ENCODE results near the gene AGK.

AGK gene

GRCh38 chr7:141663081-141663849 is 112.1 kb downstream of the AGK start:
- TF ChIP-seq ZFX (IDR thresholded peaks at IDR 0.05; ENCODE audit: borderline replicate concordance) = no peak
- TF ChIP-seq CTCF (IDR thresholded peaks at IDR 0.05) = no peak
- peak overlapping the region; percentile 29 for H3K27ac ChIP-seq

- H3K27ac ChIP-seq = no peak overlapping the region
- no peak for TF ChIP-seq ZFX (IDR thresholded peaks at IDR 0.05; ENCODE audit: borderline replicate concordance)
- no peak for TF ChIP-seq CTCF (IDR thresholded peaks at IDR 0.05)
These were observed 113.2 kb downstream of the AGK start for GRCh38 chr7:141664450-141664849.

DNA sequence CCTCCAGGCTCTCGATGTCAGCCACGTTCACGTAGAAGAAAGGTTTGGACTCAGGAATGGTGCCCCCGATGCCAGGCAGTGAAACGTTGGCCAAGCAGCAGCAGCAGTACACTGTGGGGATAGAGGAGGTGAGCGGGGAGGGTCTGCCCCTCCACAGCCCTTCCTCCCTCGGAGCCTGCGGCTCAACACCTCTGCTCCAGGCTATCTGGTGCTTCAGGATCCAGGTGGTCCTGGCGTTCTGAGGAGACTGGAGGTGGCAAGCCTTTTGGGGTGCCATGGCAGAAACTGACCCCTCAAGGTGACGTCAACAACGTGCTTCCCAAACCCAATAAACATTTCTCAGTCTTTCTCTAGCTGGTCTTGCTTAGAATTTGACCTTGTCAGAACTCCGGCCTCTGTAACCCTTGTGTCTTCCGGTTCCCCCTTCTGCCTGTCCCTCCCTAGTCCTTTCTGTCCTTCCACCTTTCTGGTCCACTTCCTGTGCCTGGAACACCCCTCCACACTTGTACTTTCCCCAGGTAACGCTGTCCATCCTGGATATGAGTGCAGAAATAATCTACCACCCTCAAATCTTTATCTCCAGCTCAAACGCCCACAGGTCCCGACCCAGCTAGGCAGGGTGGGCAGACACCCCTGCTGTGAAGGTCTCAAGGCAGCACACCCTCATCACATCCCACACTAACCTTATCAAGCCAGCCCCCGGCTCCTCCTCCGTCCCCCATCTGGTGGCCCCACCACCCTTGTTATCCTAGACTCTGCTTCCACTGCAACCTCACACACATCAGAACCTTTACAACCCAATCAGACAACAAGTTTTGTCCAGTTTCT is 114.2 kb downstream of the AGK start:
- no peak overlapping the region for H3K27ac ChIP-seq
- TF ChIP-seq CTCF (IDR thresholded peaks at IDR 0.05) = no peak

DNA sequence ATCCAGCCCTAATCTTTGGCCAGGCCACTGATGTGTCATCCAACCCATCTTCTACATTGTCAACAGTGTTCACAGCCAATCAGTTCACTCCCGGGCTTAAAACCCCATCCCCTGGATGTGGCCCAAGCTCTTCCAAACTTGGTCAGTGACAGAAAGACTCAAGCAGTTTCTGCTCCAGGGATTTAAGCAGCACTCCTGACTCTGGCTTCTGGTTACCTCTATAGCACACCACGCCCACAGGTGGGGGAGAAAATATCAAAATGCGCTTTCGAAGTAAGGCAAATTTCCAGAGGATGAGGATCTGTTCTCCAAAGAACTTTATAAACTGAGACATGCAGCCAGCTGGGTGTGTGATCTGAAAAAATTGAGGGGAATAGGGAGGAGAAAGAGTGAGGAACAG is 114.9 kb downstream of the AGK start:
- TF ChIP-seq ZFX (IDR thresholded peaks at IDR 0.05; ENCODE audit: borderline replicate concordance) (no peak), CTCF (IDR thresholded peaks at IDR 0.05) (no peak)

DNA sequence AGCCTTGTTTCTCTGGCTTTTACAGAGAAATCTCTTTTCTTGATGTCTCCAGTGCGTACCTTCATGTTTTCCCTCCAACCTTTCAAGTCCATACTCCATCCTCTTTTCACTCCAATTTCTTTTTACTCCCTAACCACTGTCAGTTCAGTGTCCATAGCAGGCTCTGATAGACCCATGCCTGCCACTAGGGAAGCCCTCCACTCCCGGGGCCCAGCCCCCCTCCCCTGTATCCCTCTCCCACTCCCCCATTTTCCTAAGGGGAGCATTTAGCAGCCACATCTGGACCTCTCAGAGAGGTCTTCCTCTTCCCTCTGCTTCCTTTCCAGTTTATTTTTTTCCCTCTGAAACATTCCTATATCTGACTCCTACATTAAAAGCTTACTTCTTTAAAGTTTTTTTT is 117.6 kb downstream of the AGK start:
- TF ChIP-seq ZFX (IDR thresholded peaks at IDR 0.05; ENCODE audit: borderline replicate concordance) (no peak), CTCF (IDR thresholded peaks at IDR 0.05) (no peak)
- no peak overlapping the region for H3K27ac ChIP-seq

More for the DNA sequence above, 114.9 kb downstream of the AGK start:
- no peak overlapping the region for H3K27ac ChIP-seq

DNA sequence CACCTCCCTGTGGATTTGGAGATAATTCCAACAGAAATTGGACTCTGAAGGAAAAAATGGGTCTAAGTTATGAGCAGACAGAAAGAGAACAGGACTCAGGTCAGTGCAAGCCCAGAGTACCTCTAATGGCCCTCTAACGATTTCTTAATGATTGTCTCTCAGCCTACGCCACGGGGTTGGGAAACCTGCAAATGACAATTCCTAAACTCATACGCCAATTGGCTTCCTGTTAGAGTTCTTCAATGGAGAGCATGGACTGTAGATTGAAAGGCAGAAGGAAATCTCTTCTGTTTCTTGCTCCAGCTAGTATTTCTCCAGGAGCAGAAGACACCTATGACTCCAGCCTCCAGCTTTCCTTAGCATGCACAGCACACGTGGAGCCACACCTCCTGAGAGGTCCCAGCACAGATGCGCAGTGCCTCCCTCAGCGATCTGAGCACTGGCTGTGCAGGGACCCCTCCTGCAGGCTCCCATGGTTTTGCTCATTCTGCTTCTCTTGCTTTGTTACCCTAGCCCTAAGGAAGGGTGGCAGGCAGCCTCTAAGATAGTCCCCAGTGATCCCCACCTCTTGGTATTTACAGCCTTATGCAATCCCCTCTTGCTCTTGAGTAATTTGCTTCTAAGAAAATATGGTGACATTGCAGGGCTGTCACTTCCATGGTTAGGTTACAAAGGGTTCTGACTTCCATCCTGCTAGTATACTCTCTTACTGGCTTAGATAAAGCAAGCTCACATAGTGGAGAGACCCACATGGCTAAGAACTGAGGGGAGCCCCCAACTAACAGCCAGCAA is 120.7 kb downstream of the AGK start:
- TF ChIP-seq ZFX (IDR thresholded peaks at IDR 0.05; ENCODE audit: borderline replicate concordance) (no peak), CTCF (IDR thresholded peaks at IDR 0.05) (no peak)
- no peak overlapping the region for H3K27ac ChIP-seq
